ENCODE data around the gene TBCC.

TBCC gene

GRCh38 chr6:42769836-42770235 lies 23.9 kb upstream of the TBCC start:
- peak; percentile 61 to 76 for DNase-seq

DNA sequence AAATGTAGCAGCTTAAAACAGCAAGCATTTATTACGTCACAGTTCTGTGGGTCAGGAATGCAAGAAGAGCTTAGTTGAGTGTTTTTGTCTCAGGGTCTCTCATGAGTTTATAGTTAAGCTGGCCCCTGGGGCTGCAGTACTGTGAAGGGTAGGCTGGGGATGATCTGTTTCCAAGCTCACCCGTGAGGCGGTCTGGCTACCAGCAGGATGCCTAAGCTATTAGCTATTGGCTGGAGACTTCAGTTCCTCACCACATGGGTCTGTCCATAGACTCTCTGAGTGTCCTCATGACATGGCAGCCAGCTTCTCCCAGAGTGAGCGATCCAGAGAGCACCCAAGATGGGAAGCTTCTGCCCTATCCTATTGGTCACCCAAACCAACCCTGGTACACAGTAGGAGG lies 23.1 kb upstream of the TBCC start:
- no peak for DNase-seq

DNA sequence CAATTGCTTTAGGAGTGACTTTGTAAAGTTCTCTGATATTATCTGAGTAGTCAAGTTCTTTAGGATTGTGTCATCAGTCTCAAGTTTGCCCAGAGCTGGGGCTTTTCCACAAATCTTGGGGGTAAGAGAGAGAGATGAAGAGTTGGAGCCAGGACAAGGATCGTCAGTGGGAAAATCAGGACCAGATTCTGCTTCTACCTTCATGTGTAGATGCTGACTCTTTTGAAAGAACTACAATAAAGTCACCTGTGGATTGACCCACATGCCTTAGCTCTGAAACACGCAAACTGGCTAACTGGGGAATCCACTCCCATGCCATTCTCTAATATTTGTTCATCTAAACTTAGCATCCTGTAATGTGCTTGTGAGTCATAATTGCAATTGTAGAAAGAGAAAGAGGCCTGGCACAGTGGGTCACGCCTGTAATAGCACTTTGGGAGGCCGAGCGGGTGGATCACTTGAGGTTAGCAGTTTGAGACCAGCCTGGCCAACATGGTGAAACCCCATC lies 20.3 kb upstream of the TBCC start:
- no peak for DNase-seq

GRCh38 chr6:42764911-42765648 lies 19.2 kb upstream of the TBCC start:
- DNase-seq: no peak

- no peak for DNase-seq
These were observed 17.0 kb upstream of the TBCC start for GRCh38 chr6:42762950-42763349.

- DNase-seq: no peak
These were observed 16.5 kb upstream of the TBCC start for GRCh38 chr6:42762426-42762859.

DNA sequence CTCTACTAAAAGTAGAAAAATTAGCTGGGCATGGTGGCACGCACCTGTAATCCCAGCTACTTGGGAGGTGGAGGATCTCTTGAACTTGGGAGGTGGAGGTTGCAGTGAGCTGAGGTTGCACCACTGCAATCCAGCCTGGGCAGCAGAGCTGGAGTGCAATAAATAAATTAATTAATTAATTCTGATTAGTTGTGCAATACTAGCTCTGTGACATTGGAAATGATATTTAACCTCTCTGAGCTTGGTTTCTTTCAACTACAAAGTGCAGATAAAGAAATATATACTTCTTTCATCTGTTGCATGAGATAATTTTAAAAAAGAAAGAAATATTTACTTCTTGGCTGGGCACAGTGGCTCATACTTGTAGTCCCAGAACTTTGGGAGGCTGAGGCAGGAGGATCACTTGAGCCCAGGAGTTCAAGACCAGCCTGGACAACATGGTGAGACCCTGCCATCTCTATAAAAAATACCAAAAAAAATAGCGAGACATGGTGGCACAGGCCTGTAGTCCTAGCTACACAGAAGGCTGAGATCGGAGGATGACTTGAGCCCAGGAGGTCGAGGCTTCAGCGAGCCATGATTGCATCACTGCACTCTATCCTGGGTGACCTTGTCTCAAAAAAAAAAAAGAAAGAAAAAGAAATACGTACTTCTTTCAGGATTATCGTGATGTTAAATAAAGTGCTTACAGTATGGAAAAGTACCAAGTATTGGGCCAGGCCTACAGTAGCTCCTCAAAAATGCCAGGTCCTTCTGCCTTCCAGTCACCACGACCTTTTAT lies 15.6 kb upstream of the TBCC start:
- DNase-seq: no peak

GRCh38 chr6:42758756-42759430 lies 13.0 kb upstream of the TBCC start:
- no peak for DNase-seq

- no peak for DNase-seq
These were observed 10.8 kb upstream of the TBCC start for GRCh38 chr6:42756722-42757121.

DNA sequence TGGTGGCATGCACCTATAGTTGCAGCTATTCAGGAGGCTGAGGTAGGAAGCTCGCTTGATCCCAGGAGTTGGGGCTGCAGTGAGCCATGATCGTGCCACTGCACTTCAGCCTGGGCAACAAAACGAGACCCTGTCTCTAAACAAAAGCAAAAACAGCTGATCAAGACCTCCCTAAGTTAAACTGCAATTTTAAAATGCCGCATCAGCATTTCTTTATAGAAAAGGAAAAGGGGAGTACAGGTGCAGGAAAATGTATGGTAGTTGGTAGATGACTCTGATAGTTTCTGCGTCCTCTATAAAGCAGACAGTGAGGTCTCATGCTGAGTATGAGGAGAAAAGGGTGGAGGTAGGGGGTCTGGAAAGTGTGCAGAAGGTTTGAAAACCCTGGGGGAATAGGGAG lies 8.9 kb upstream of the TBCC start:
- DNase-seq: no peak

- DNase-seq: peak; percentile 37 to 45
These were observed 5.2 kb upstream of the TBCC start for GRCh38 chr6:42751055-42751454.

- no peak for DNase-seq
These were observed 2.4 kb upstream of the TBCC start for GRCh38 chr6:42748203-42748898.

DNA sequence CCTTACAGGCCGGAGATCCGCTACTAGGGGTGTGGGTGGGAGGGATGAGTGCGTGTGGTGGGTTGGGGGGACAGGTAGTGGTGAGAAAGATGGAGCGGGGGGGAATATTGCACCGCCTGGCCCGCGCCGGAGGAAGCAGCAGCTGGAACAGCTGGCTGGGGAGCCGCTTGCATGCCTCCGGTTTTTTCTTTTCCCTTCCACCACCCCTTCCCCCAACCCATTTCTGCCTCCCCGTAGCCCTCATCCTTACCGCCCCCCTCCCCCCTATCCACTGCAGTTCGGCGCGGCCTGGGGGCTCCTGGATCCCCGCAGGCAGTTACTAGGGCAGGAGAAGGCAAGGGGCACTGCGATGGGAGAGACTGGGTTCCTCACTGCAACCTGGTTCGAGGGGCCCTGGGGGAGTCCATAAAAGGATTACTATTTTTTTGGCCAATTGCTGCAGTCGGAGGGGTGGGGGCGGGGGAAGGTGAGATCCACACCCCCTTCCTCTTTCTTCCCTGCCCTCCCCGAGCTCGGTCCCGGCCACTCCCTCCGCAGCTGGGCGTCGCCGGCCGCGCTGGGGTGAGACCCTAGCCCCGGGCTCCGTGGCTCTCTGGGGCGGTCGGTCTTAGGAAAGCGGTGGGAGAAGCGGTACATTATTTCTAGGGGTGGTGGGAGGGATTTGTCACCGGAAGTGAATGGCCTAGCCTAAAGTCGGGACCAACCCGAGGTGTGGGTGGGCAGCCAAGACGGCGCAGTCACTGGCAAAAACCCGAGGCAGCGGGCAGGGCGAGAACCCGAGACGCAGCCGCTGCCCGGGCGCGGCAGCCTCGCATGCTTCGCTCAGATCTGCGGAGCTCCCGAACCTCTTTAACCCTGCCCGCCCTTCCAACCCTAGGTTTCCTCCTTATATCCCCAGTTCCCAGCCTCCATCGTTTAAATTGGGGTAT lies 824 bp upstream of the TBCC start:
- DNase-seq: peak; percentile 86 to 94

DNA sequence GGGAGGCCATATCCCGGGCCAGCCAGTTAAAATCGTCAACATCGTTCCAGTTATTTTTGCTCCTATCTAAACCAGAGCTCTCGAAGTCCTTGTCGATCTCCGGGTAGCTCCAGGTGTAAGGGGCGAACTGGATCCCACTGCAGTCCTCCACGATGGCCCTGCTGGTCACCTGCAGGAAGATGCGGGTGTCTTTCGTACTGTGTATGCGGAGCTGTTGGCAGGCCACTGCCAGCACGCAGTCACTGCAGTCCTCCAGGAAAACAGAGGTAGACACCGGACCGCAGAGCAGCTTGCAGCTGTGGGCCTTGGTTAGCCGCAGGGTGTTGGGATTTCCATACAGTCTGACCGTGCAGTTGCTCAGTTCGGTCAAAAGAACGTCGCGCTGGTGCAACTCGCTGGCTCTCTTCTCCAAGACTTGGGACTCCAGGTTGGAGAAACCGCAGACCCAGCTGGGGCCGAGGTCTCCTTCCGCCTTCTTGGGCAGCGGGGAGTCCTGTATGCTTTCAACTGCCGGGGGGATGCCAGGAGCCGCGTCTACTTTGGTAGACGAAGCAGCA lies 742 bp downstream of the TBCC start:
- peak; percentile 29 to 46 for DNase-seq

DNA sequence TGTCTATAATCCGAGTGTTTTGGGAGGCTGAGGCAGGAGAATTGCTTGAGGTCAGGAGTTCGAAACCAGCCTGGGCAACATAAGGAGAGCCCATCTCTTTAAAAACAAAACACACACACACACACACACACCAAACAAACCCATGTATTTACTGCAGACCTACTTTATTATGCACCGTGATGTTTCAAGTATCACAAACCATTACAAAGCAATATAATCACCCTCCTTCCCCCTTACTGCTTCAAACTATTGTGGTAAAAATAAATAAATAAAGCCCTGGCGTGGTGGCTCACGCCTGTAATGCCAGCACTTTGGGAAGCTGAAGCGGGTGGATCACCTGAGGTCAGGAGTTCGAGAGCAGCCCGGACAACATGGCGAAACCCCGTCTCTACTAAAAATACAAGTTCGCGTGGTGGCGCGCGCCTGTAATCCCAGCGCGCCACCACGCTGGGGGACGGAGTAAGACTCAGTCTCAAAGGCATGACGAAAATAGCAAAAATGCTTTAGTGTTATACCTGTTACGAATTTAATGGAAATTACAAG lies 1.5 kb downstream of the TBCC start:
- DNase-seq: no peak

GRCh38 chr6:42742116-42742894 lies 3.6 kb downstream of the TBCC start:
- no peak for DNase-seq

GRCh38 chr6:42740725-42741124 lies 5.2 kb downstream of the TBCC start:
- DNase-seq: no peak

GRCh38 chr6:42735976-42736375 lies 9.9 kb downstream of the TBCC start:
- no peak for DNase-seq

- DNase-seq: peak in 1 of 2 donors; percentile 16
These were observed 11.9 kb downstream of the TBCC start for GRCh38 chr6:42733867-42734481.

GRCh38 chr6:42729731-42730130 lies 16.2 kb downstream of the TBCC start:
- no peak for DNase-seq

Data from inflammatory macrophage (primary cell).